Natural killer cell (primary cell): ENCODE results near the gene IL7R. TPM values are rescaled to one million over a fixed set of nuclear protein-coding genes. Genes with fewer than 3 reads are reported as not detected.
"Not testable (repeated sequence)": the region's sequence is repeated elsewhere in the genome, so short reads cannot be mapped to it uniquely, and the experiment has no call there.

ENCODE experiments used
- ATAC-seq, 3 donors: fragments of 150-1000 bp in 2 of 3; fragments of 200-7000 bp in 1 of 3; cut with Tn5 transposase; 1 replicate in 1 of 3; 2 replicates in 2 of 3; pipeline ENCODE4 v1.10.0; 2021; ENCODE audit warnings: mild to moderate bottlenecking in 2 of 3, moderate library complexity in 2 of 3
- DNase-seq, 2 donors: peaks; one replicate each; pipeline versions ENCODE4 v3.0.0 to v3.0.0-alpha.2; 2013 to 2021; ENCODE audit warnings: mixed read lengths in 1 of 2
- H3K27ac ChIP-seq: one replicate; pipeline ENCODE4 v1.5.1; 2013; ENCODE audit warnings: mild to moderate bottlenecking, low read length
- H3K27me3 ChIP-seq: one replicate; pipeline ENCODE4 v1.6.1; 2013; ENCODE audit warnings: low read length; ENCODE audit not compliant: control insufficient read depth, insufficient read depth
- H3K36me3 ChIP-seq: one replicate; pipeline ENCODE4 v1.6.1; 2013; ENCODE audit warnings: low read length; ENCODE audit not compliant: control insufficient read depth, insufficient read depth
- H3K4me1 ChIP-seq: one replicate; pipeline ENCODE4 v1.6.1; 2013; ENCODE audit warnings: low read length; ENCODE audit not compliant: control insufficient read depth, insufficient read depth
- H3K4me3 ChIP-seq: one replicate; pipeline ENCODE4 v1.5.1; 2013; ENCODE audit warnings: low read length
- H3K9me3 ChIP-seq: one replicate; pipeline ENCODE4 v1.6.1; 2013; ENCODE audit warnings: low read length; ENCODE audit not compliant: control insufficient read depth, insufficient read depth
- H3K27ac Mint-ChIP-seq, 2 donors: one replicate each; pipeline ENCODE4 v1.8.0; 2022; ENCODE audit warnings: mild to moderate bottlenecking in 2 of 2, mixed read lengths in 2 of 2, moderate library complexity in 1 of 2
- H3K27me3 Mint-ChIP-seq, 2 donors: one replicate each; pipeline ENCODE4 v1.8.0; 2022; ENCODE audit warnings: low read depth in 2 of 2, mixed read lengths in 2 of 2
- H3K36me3 Mint-ChIP-seq: one replicate; pipeline ENCODE4 v1.8.0; 2022; ENCODE audit warnings: mixed read lengths
- H3K4me1 Mint-ChIP-seq, 2 donors: one replicate each; pipeline ENCODE4 v1.8.0; 2022; ENCODE audit warnings: mixed read lengths in 2 of 2
- H3K4me3 Mint-ChIP-seq: one replicate; pipeline ENCODE4 v1.8.0; 2022; ENCODE audit warnings: mild to moderate bottlenecking, moderate library complexity, mixed read lengths
- H3K9me3 Mint-ChIP-seq, 2 donors: one replicate each; pipeline ENCODE4 v1.8.0; 2022; ENCODE audit warnings: mixed read lengths in 2 of 2
- CTCF ChIP-seq: fragments of 200-600 bp; IDR thresholded peaks from one replicate; pipeline ENCODE4 v1.8.0; 2022; ENCODE audit warnings: antibody characterized with exemption
- WGBS: methylation state at CpG from one replicate; pipeline ENCODE4 v1.1.7; 2013; ENCODE audit warnings: missing lambda C conversion rate; ENCODE audit not compliant: insufficient coverage; 5-methylcytosine and 5-hydroxymethylcytosine counted together
- intact Hi-C: fragments of 100-400 bp; cut with micrococcal nuclease; formaldehyde crosslinking; loops from one replicate; pipeline ENCODE4 v1.14.2; 2022
- total RNA-seq, 4 donors: library from RNA; stranded (reverse); fragments of 120-200 nt in 1 of 4; gene quantifications; one replicate each; pipeline versions ENCODE4 v1.2.3 to v1.2.4, GENCODE V29; 2013 to 2022

The IL7R gene
- total RNA-seq, 3 donors from 2014 or later (not counting 1 experiment from before 2014, with no cell fraction given), result 22.0 to 42.7 (median 30.4) TPM

GRCh38 chr5:35852773-35853172, 3.9 kb upstream of the IL7R start:
- TF ChIP-seq CTCF, result no peak
- ATAC-seq (no peak), DNase-seq (no peak)
- Histone ChIP-seq H3K27me3 (no peaks in the 10 kb centered on the region), H3K9me3 (no peaks in the 10 kb centered on the region), H3K36me3 (no peaks in the 10 kb centered on the region), H3K27ac (peak overlapping the region; percentile 96), H3K4me1 (peaks cover 21% of the 10 kb centered on the region), H3K4me3 (no peak overlapping the region)
- intact Hi-C loops, result no loop called here
- no peak overlapping the region for H3K4me3 Mint-ChIP-seq
- no peaks in the 10 kb centered on the region for H3K27me3 Mint-ChIP-seq
- H3K27ac Mint-ChIP-seq, result peak overlapping the region in 1 of 2 donors; percentile 14
- H3K9me3 Mint-ChIP-seq, result no peaks in the 10 kb centered on the region
- no peaks in the 10 kb centered on the region for H3K36me3 Mint-ChIP-seq
- H3K4me1 Mint-ChIP-seq, result peaks cover 17 to 20% of the 10 kb centered on the region in 2 donors

GRCh38 chr5:35853631-35854030, 3.1 kb upstream of the IL7R start:
- Histone ChIP-seq H3K27ac (peak overlapping the region; percentile 96), H3K4me1 (peaks cover 21% of the 10 kb centered on the region), H3K36me3 (no peaks in the 10 kb centered on the region), H3K27me3 (no peaks in the 10 kb centered on the region), H3K9me3 (no peaks in the 10 kb centered on the region), H3K4me3 (peak overlapping the region; percentile 15)
- ATAC-seq (peak in 2 of 3 donors; percentile 47 to 49), DNase-seq (peak in 1 of 2 donors; percentile 88)
- H3K9me3 Mint-ChIP-seq, result no peaks in the 10 kb centered on the region
- H3K27me3 Mint-ChIP-seq, result no peaks in the 10 kb centered on the region
- TF ChIP-seq CTCF, result no peak
- H3K4me3 Mint-ChIP-seq, result no peak overlapping the region
- intact Hi-C loops, result loop anchor here (2.0 kb wide), 1 partner anchor 43 kb away; no protein-coding TSS in a partner anchor
- H3K27ac Mint-ChIP-seq, result peak overlapping the region; percentile 59 to 74
- H3K36me3 Mint-ChIP-seq, result no peaks in the 10 kb centered on the region
- WGBS, result 40% methylated on average over 3 of the region's 3 CpGs
- peaks cover 17 to 20% of the 10 kb centered on the region in 2 donors for H3K4me1 Mint-ChIP-seq

GRCh38 chr5:35854248-35854647, 2.4 kb upstream of the IL7R start:
- Histone ChIP-seq H3K4me1 (peaks cover 21% of the 10 kb centered on the region), H3K36me3 (no peaks in the 10 kb centered on the region), H3K9me3 (no peaks in the 10 kb centered on the region), H3K27ac (peak overlapping the region; percentile 96), H3K4me3 (peak overlapping the region; percentile 15), H3K27me3 (no peaks in the 10 kb centered on the region)
- peak; percentile 72 to 79 (median 74) for ATAC-seq
- H3K36me3 Mint-ChIP-seq, result no peaks in the 10 kb centered on the region
- peak in 1 of 2 donors; percentile 94 for DNase-seq
- peak overlapping the region; percentile 28 for H3K4me3 Mint-ChIP-seq
- 0% methylated on average over 1 of the region's 1 CpG for WGBS
- no peaks in the 10 kb centered on the region for H3K9me3 Mint-ChIP-seq
- no peaks in the 10 kb centered on the region for H3K27me3 Mint-ChIP-seq
- H3K4me1 Mint-ChIP-seq, result peaks cover 17 to 20% of the 10 kb centered on the region in 2 donors
- TF ChIP-seq CTCF, result no peak
- H3K27ac Mint-ChIP-seq, result peak overlapping the region; percentile 59 to 74
- intact Hi-C loops, result loop anchor here (2.0 kb wide), 1 partner anchor 43 kb away; no protein-coding TSS in a partner anchor

GRCh38 chr5:35855187-35855586, 1.5 kb upstream of the IL7R start:
- H3K36me3 ChIP-seq, result no peaks in the 10 kb centered on the region
- peaks cover 21% of the 10 kb centered on the region for H3K4me1 ChIP-seq
- H3K36me3 Mint-ChIP-seq, result no peaks in the 10 kb centered on the region
- intact Hi-C loops, result loop anchor here (2.0 kb wide), 1 partner anchor 44 kb away; no protein-coding TSS in a partner anchor
- H3K9me3 Mint-ChIP-seq, result no peaks in the 10 kb centered on the region
- peaks cover 17 to 20% of the 10 kb centered on the region in 2 donors for H3K4me1 Mint-ChIP-seq
- no peak overlapping the region for H3K4me3 ChIP-seq
- H3K27me3 Mint-ChIP-seq, result no peaks in the 10 kb centered on the region
- H3K27me3 ChIP-seq, result no peaks in the 10 kb centered on the region
- DNase-seq (peak in 1 of 2 donors; percentile 47), ATAC-seq (no peak)
- WGBS, result 69% methylated on average over 1 of the region's 1 CpG
- no peak for TF ChIP-seq CTCF
- no peak overlapping the region for H3K4me3 Mint-ChIP-seq
- peak overlapping the region; percentile 59 to 74 for H3K27ac Mint-ChIP-seq
- H3K27ac ChIP-seq, result peak overlapping the region; percentile 96
- H3K9me3 ChIP-seq, result no peaks in the 10 kb centered on the region

- H3K36me3 ChIP-seq, H3K9me3 Mint-ChIP-seq, intact Hi-C loops, ATAC-seq, H3K27me3 ChIP-seq, H3K9me3 ChIP-seq, H3K36me3 Mint-ChIP-seq, H3K27me3 Mint-ChIP-seq, DNase-seq: not testable (repeated sequence)
- Histone ChIP-seq H3K4me1 (peaks cover 21% of the 10 kb centered on the region), H3K27ac (peak overlapping the region; percentile 96), H3K4me3 (peak overlapping the region; percentile 58)
- Mint-ChIP-seq H3K4me3 (peak overlapping the region; percentile 10), H3K27ac (peak overlapping the region; percentile 3 to 73), H3K4me1 (peaks cover 17 to 20% of the 10 kb centered on the region in 2 donors)
- 79% methylated on average over 5 of the region's 5 CpGs for WGBS
Observed at GRCh38 chr5:35856186-35856764, 416 bp upstream of the IL7R start.
